GM23338 (cell line): Measurements from ENCODE around the gene TMEM37. TPM values are rescaled to one million over a fixed set of nuclear protein-coding genes. Genes with fewer than 3 reads are reported as not detected.
A peak's percentile ranks its signal among the peaks of the same experiment; 100 is the strongest.

Source experiments
- ATAC-seq: fragments of 200-7000 bp; cut with Tn5 transposase; 3 replicates; pipeline ENCODE4 v1.9.1; 2020
- DNase-seq: peaks from one replicate; pipeline ENCODE4 v3.0.0-alpha.2; 2015; ENCODE audit warnings: low spot score
- H2AFZ ChIP-seq: fragments of 200-600 bp; sonication (generic); 2 replicates; pipeline ENCODE4 v1.8.0; 2016; ENCODE audit warnings: antibody characterized with exemption, mild to moderate bottlenecking, moderate library complexity
- H3F3A ChIP-seq: fragments of 200-600 bp; sonication (generic); replicated peaks from 2 replicates; pipeline ENCODE4 v1.8.0; 2017; ENCODE audit warnings: antibody characterized with exemption, mixed run types, low read depth
- H3K27ac ChIP-seq: fragments of 200-600 bp; sonication (generic); 2 replicates; pipeline ENCODE4 v1.6.1; 2016; ENCODE audit warnings: low read depth
- H3K27me3 ChIP-seq: fragments of 200-600 bp; sonication (generic); 2 replicates; pipeline ENCODE4 v1.8.0; 2016; ENCODE audit warnings: mild to moderate bottlenecking, mixed run types, moderate library complexity; ENCODE audit not compliant: insufficient read depth
- H3K36me3 ChIP-seq: fragments of 200-600 bp; sonication (generic); 2 replicates; pipeline ENCODE4 v1.8.0; 2016; ENCODE audit warnings: mild to moderate bottlenecking; ENCODE audit not compliant: insufficient read depth
- H3K4me1 ChIP-seq: fragments of 200-600 bp; sonication (generic); 2 replicates; pipeline ENCODE4 v1.8.0; 2016; ENCODE audit warnings: mild to moderate bottlenecking, moderate library complexity; ENCODE audit not compliant: insufficient read depth
- H3K4me2 ChIP-seq: fragments of 200-600 bp; sonication (generic); 2 replicates; pipeline ENCODE4 v1.7.1; 2017; ENCODE audit warnings: mixed run types
- H3K4me3 ChIP-seq: fragments of 200-600 bp; sonication (generic); 2 replicates; pipeline ENCODE4 v1.6.1; 2016; ENCODE audit warnings: mixed run types
- H3K79me2 ChIP-seq: fragments of 200-600 bp; sonication (generic); replicated peaks from 2 replicates; pipeline ENCODE4 v1.8.0; 2017; ENCODE audit warnings: mild to moderate bottlenecking; ENCODE audit not compliant: insufficient read depth
- H3K9me2 ChIP-seq: fragments of 200-600 bp; sonication (generic); 2 replicates; pipeline ENCODE4 v1.8.0; 2017; ENCODE audit not compliant: insufficient read depth
- H4K20me1 ChIP-seq: fragments of 200-600 bp; sonication (generic); replicated peaks from 2 replicates; pipeline ENCODE4 v1.8.0; 2017; ENCODE audit warnings: mild to moderate bottlenecking; ENCODE audit not compliant: insufficient read depth
- H3K27ac Mint-ChIP-seq: 2 replicates; pipeline ENCODE4 v1.8.0; 2020; ENCODE audit warnings: inconsistent platforms, mild to moderate bottlenecking, moderate library complexity, mixed read lengths
- H3K27me3 Mint-ChIP-seq: 3 replicates; pipeline ENCODE4 v1.8.0; 2022; ENCODE audit warnings: low read depth, mild to moderate bottlenecking, moderate library complexity, mixed read lengths, inconsistent platforms; ENCODE audit not compliant: insufficient read depth, poor library complexity
- H3K36me3 Mint-ChIP-seq: 3 replicates; pipeline ENCODE4 v1.8.0; 2021; ENCODE audit warnings: low read depth, mild to moderate bottlenecking, inconsistent platforms, moderate library complexity, mixed read lengths
- H3K4me1 Mint-ChIP-seq: 3 replicates; pipeline ENCODE4 v1.8.0; 2020; ENCODE audit warnings: mild to moderate bottlenecking, inconsistent platforms, mixed read lengths
- H3K4me3 Mint-ChIP-seq: 3 replicates; pipeline ENCODE4 v1.8.0; 2021; ENCODE audit warnings: moderate library complexity, mild to moderate bottlenecking, inconsistent platforms, mixed read lengths
- H3K9me3 Mint-ChIP-seq: 3 replicates; pipeline ENCODE4 v1.8.0; 2020; ENCODE audit warnings: moderate library complexity, mild to moderate bottlenecking, inconsistent platforms, mixed read lengths
- CREB1 ChIP-seq: fragments of 250-450 bp; sonication (Bioruptor Pico); IDR thresholded peaks from 2 replicates; pipeline ENCODE4 v1.5.0; 2020; ENCODE audit warnings: low read depth, mild to moderate bottlenecking, moderate library complexity
- EZH2 ChIP-seq: fragments of 200-600 bp; sonication (generic); IDR thresholded peaks from one replicate; pipeline ENCODE4 v1.8.0; 2017; ENCODE audit warnings: antibody characterized with exemption, mild to moderate bottlenecking, low read depth; ENCODE audit not compliant: unreplicated experiment
- EZH2phosphoT487 ChIP-seq: fragments of 200-600 bp; sonication (generic); IDR thresholded peaks from one replicate; pipeline ENCODE4 v1.8.1; 2018; ENCODE audit warnings: antibody characterized with exemption; ENCODE audit not compliant: unreplicated experiment
- JUNB ChIP-seq: IDR thresholded peaks from one replicate; pipeline ENCODE4 v1.6.1; 2016; ENCODE audit warnings: antibody characterized with exemption; ENCODE audit not compliant: unreplicated experiment
- NANOG ChIP-seq: IDR thresholded peaks from 2 replicates; pipeline ENCODE4 v1.6.1; 2016; ENCODE audit warnings: antibody characterized with exemption, borderline replicate concordance
- POLR2AphosphoS5 ChIP-seq: IDR thresholded peaks from 2 replicates; pipeline ENCODE4 v1.6.1; 2016; ENCODE audit warnings: antibody characterized with exemption, low read depth
- STAT1 ChIP-seq: IDR thresholded peaks from one replicate; pipeline ENCODE4 v1.6.1; 2016; ENCODE audit warnings: antibody characterized with exemption; ENCODE audit not compliant: unreplicated experiment
- ZNF114 ChIP-seq: fragments of 250-450 bp; sonication (Bioruptor Pico); IDR thresholded peaks from 2 replicates; pipeline ENCODE4 v1.5.0; 2020; ENCODE audit warnings: mild to moderate bottlenecking, moderate library complexity
- ZNF331 ChIP-seq: fragments of 250-450 bp; sonication (Bioruptor Pico); IDR thresholded peaks from 2 replicates; pipeline ENCODE4 v1.5.0; 2020; ENCODE audit warnings: low read depth, mild to moderate bottlenecking, moderate library complexity
- polyA plus RNA-seq: library from polyadenylated mRNA; unstranded; fragments of >200 nt; fragmentation: Nextera tagmentation; extraction: Ambion mirVana; gene quantifications from 2 replicates; pipeline ENCODE4 v1.2.1, GENCODE V29; 2016
- total RNA-seq: library from RNA; depleted of rRNA; stranded (reverse); fragments of >200 nt; shearing (Covaris generic); gene quantifications from 2 replicates; pipeline ENCODE4 v1.2.3, GENCODE V29; 2014
- TF ChIP-seq, protein P1 (sequence below), 2 experiments: fragments of 200-600 bp in 1 of 2; sonication (generic) in 1 of 2; conservative IDR thresholded peaks; 2 replicates each; pipeline versions ENCODE4 v1.5.1 to v1.6.1; 2016 to 2017; ENCODE audit warnings: antibody characterized with exemption in 2 of 2, low read depth in 2 of 2, mild to moderate bottlenecking in 2 of 2, moderate library complexity in 1 of 2
- TF ChIP-seq, protein P2 (sequence below): IDR thresholded peaks from one replicate; pipeline ENCODE4 v1.6.1; 2018; ENCODE audit warnings: antibody characterized with exemption; ENCODE audit not compliant: unreplicated experiment
- TF ChIP-seq, protein P3 (sequence below): fragments of 250-450 bp; sonication (Bioruptor Pico); IDR thresholded peaks from 2 replicates; pipeline ENCODE4 v1.5.0; 2020; ENCODE audit warnings: mild to moderate bottlenecking, moderate library complexity
- TF ChIP-seq, protein P4 (sequence below): IDR thresholded peaks from 2 replicates; pipeline ENCODE4 v1.6.1; 2016; ENCODE audit warnings: antibody characterized with exemption

The TMEM37 gene
- total and polyA plus RNA-seq, 2 experiments from 2014 or later, result 8.6 to 8.8 TPM

DNA sequence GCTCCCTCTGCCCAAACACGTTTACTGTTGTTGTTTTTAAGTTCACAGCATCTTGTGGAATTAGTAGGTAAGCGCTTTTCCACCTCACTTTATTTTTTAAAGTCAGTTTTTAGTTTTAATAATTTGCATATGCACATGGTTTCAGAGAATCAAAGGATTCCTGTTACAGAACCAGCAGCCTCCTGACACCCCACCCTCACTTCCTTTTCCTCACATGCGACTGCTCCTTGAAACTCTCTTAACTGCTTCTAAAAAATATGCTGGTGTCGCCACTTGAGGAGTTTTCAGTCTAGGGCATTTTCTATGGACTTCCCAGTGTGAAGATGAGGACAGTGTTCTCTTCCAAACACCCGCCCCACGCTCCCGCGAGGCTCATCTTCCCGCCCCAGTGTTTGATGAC lies 14.4 kb downstream of the TMEM37 start:
- DNase-seq, result no peak
- Histone ChIP-seq H3K27me3 (no peaks in the 10 kb centered on the region), H3K9me2 (no peaks in the 10 kb centered on the region), H3K4me1 (peaks cover 34% of the 10 kb centered on the region), H3K79me2 (no peaks in the 10 kb centered on the region), H2AFZ (no peak overlapping the region), H3K4me3 (no peak overlapping the region), H4K20me1 (0 out of 2 replicates have a peak, but pooled peaks cover 3% of the 10 kb centered on the region), H3K36me3 (no peaks in the 10 kb centered on the region), H3F3A (no peaks in the 10 kb centered on the region; the same call in 1 of the 2 replicates), H3K4me2 (0 out of 2 replicates have a peak overlapping the region, but pooled peaks have one; percentile 37), H3K27ac (no peak overlapping the region)
- no peaks in the 10 kb centered on the region for H3K9me3 Mint-ChIP-seq
- no peaks in the 10 kb centered on the region for H3K36me3 Mint-ChIP-seq
- no peak overlapping the region for H3K27ac Mint-ChIP-seq
- no peak for ATAC-seq
- TF ChIP-seq ZNF331 (CRISPR knock-in tag) (no peak), EZH2phosphoT487 (no peak), POLR2AphosphoS5 (no peak), STAT1 (no peak), NANOG (no peak), CREB1 (CRISPR knock-in tag) (no peak), JUNB (no peak), EZH2 (no peak), ZNF114 (CRISPR knock-in tag) (no peak)
- TF ChIP-seq, protein P1, sequence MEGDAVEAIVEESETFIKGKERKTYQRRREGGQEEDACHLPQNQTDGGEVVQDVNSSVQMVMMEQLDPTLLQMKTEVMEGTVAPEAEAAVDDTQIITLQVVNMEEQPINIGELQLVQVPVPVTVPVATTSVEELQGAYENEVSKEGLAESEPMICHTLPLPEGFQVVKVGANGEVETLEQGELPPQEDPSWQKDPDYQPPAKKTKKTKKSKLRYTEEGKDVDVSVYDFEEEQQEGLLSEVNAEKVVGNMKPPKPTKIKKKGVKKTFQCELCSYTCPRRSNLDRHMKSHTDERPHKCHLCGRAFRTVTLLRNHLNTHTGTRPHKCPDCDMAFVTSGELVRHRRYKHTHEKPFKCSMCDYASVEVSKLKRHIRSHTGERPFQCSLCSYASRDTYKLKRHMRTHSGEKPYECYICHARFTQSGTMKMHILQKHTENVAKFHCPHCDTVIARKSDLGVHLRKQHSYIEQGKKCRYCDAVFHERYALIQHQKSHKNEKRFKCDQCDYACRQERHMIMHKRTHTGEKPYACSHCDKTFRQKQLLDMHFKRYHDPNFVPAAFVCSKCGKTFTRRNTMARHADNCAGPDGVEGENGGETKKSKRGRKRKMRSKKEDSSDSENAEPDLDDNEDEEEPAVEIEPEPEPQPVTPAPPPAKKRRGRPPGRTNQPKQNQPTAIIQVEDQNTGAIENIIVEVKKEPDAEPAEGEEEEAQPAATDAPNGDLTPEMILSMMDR (conservative IDR thresholded peaks at IDR 0.05; ENCODE audit: low read depth in 2 of 2), result no peak
- TF ChIP-seq, protein P2, sequence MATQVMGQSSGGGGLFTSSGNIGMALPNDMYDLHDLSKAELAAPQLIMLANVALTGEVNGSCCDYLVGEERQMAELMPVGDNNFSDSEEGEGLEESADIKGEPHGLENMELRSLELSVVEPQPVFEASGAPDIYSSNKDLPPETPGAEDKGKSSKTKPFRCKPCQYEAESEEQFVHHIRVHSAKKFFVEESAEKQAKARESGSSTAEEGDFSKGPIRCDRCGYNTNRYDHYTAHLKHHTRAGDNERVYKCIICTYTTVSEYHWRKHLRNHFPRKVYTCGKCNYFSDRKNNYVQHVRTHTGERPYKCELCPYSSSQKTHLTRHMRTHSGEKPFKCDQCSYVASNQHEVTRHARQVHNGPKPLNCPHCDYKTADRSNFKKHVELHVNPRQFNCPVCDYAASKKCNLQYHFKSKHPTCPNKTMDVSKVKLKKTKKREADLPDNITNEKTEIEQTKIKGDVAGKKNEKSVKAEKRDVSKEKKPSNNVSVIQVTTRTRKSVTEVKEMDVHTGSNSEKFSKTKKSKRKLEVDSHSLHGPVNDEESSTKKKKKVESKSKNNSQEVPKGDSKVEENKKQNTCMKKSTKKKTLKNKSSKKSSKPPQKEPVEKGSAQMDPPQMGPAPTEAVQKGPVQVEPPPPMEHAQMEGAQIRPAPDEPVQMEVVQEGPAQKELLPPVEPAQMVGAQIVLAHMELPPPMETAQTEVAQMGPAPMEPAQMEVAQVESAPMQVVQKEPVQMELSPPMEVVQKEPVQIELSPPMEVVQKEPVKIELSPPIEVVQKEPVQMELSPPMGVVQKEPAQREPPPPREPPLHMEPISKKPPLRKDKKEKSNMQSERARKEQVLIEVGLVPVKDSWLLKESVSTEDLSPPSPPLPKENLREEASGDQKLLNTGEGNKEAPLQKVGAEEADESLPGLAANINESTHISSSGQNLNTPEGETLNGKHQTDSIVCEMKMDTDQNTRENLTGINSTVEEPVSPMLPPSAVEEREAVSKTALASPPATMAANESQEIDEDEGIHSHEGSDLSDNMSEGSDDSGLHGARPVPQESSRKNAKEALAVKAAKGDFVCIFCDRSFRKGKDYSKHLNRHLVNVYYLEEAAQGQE, result no peak
- TF ChIP-seq, protein P3, sequence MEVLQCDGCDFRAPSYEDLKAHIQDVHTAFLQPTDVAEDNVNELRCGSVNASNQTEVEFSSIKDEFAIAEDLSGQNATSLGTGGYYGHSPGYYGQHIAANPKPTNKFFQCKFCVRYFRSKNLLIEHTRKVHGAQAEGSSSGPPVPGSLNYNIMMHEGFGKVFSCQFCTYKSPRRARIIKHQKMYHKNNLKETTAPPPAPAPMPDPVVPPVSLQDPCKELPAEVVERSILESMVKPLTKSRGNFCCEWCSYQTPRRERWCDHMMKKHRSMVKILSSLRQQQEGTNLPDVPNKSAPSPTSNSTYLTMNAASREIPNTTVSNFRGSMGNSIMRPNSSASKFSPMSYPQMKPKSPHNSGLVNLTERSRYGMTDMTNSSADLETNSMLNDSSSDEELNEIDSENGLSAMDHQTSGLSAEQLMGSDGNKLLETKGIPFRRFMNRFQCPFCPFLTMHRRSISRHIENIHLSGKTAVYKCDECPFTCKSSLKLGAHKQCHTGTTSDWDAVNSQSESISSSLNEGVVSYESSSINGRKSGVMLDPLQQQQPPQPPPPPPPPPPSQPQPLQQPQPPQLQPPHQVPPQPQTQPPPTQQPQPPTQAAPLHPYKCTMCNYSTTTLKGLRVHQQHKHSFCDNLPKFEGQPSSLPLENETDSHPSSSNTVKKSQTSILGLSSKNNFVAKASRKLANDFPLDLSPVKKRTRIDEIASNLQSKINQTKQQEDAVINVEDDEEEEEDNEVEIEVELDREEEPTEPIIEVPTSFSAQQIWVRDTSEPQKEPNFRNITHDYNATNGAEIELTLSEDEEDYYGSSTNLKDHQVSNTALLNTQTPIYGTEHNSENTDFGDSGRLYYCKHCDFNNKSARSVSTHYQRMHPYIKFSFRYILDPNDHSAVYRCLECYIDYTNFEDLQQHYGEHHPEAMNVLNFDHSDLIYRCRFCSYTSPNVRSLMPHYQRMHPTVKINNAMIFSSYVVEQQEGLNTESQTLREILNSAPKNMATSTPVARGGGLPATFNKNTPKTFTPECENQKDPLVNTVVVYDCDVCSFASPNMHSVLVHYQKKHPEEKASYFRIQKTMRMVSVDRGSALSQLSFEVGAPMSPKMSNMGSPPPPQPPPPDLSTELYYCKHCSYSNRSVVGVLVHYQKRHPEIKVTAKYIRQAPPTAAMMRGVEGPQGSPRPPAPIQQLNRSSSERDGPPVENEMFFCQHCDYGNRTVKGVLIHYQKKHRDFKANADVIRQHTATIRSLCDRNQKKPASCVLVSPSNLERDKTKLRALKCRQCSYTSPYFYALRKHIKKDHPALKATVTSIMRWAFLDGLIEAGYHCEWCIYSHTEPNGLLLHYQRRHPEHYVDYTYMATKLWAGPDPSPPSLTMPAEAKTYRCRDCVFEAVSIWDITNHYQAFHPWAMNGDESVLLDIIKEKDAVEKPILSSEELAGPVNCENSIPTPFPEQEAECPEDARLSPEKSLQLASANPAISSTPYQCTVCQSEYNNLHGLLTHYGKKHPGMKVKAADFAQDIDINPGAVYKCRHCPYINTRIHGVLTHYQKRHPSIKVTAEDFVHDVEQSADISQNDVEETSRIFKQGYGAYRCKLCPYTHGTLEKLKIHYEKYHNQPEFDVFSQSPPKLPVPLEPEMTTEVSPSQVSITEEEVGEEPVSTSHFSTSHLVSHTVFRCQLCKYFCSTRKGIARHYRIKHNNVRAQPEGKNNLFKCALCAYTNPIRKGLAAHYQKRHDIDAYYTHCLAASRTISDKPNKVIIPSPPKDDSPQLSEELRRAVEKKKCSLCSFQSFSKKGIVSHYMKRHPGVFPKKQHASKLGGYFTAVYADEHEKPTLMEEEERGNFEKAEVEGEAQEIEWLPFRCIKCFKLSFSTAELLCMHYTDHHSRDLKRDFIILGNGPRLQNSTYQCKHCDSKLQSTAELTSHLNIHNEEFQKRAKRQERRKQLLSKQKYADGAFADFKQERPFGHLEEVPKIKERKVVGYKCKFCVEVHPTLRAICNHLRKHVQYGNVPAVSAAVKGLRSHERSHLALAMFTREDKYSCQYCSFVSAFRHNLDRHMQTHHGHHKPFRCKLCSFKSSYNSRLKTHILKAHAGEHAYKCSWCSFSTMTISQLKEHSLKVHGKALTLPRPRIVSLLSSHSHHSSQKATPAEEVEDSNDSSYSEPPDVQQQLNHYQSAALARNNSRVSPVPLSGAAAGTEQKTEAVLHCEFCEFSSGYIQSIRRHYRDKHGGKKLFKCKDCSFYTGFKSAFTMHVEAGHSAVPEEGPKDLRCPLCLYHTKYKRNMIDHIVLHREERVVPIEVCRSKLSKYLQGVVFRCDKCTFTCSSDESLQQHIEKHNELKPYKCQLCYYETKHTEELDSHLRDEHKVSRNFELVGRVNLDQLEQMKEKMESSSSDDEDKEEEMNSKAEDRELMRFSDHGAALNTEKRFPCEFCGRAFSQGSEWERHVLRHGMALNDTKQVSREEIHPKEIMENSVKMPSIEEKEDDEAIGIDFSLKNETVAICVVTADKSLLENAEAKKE (CRISPR knock-in tag), result no peak
- TF ChIP-seq, protein P4, sequence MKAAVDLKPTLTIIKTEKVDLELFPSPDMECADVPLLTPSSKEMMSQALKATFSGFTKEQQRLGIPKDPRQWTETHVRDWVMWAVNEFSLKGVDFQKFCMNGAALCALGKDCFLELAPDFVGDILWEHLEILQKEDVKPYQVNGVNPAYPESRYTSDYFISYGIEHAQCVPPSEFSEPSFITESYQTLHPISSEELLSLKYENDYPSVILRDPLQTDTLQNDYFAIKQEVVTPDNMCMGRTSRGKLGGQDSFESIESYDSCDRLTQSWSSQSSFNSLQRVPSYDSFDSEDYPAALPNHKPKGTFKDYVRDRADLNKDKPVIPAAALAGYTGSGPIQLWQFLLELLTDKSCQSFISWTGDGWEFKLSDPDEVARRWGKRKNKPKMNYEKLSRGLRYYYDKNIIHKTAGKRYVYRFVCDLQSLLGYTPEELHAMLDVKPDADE, result no peak
- H3K27me3 Mint-ChIP-seq, result peaks cover 7% of the 10 kb centered on the region
- H3K4me1 Mint-ChIP-seq, result peaks cover 37% of the 10 kb centered on the region
- no peak overlapping the region for H3K4me3 Mint-ChIP-seq
